Stimulated activated CD4-positive, alpha-beta T cell treated with anti-CD3 and anti-CD28 coated beads, Interleukin-4, amount 100 ng/mL, for 1 hour (primary cell): Measurements from ENCODE around the gene WDR70.
"Not testable (repeated sequence)": the region's sequence is repeated elsewhere in the genome, so short reads cannot be mapped to it uniquely, and the experiment has no call there.

Experiments used
- DNase-seq: peaks from one replicate; pipeline ENCODE4 v3.0.0-alpha.2; 2020

The WDR70 gene

DNA sequence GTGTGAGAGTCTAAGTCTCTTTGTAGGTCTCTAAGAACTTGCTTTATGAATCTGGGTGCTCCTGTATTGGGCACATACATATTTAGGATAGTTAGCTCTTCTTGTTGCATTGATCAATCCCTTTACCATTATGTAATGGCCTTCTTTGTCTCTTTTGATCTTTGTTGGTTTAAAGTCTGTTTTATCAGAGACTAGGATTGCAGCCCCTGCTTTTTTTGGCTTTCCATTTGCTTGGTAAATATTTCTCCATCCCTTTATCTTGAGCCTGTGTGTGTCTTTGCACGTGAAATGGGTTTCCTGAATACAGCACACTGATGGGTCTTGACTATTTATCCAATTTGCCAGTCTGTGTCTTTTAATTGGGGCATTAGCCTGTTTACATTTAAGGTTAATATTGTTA, 275.4 kb downstream of the WDR70 start:
- not testable (repeated sequence) for DNase-seq

DNA sequence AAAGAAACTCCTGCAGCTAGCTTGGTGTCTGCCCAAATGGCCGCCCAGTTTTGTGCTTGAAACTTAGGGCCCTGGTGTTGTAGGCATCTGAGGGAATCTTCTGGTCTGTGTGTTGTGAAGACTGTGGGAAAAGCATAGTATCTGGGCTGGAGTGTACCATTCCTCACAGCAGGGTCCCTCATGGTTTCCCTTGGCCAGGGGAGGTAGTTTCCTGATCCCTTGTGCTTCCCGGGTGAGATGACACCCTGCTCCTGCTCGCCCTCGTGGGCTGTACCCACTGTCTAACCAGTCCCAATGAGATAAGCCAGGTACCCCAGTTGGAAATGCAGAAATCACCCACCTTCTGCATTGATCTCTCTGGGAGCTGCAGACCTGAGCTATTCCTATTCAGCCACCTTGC, 277.9 kb downstream of the WDR70 start:
- no peak for DNase-seq

DNA sequence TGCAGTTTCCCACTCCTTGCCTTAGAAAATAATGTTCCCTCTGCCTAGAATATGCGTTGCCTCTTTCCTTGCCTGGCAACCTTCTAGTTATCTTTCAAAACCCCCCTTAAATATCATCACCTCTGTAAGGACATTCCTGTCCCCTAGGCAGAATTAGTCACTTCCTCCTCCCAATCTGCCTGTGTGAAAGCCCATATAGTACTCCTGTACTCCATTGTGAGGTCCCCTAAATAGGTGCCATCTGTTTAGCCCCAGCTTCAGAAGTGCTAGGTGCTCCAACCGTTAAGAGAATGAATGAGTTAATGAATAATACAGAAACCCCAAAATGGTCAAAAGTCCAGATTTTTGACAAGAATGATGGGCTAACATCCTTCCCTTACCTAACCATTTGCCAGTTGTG, 279.3 kb downstream of the WDR70 start:
- no peak for DNase-seq

DNA sequence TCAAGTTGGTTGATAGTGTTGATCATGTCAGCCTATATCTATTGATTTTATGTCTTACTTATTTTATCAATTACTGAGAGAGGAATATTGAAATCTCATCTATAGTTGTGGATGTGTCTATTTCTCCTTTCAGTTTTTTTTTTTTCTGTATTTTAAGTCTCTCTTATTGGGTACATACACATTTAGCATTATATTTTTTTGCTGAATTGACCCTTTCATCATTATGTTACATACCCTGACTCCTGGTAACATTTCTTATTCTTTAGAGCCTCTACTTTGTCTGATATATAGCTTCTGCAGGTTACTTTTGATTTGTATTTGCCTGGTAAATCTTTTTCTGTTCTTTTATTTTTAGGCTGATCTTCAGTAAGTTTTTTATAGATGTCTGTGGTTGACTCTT, 281.2 kb downstream of the WDR70 start:
- DNase-seq = no peak

DNA sequence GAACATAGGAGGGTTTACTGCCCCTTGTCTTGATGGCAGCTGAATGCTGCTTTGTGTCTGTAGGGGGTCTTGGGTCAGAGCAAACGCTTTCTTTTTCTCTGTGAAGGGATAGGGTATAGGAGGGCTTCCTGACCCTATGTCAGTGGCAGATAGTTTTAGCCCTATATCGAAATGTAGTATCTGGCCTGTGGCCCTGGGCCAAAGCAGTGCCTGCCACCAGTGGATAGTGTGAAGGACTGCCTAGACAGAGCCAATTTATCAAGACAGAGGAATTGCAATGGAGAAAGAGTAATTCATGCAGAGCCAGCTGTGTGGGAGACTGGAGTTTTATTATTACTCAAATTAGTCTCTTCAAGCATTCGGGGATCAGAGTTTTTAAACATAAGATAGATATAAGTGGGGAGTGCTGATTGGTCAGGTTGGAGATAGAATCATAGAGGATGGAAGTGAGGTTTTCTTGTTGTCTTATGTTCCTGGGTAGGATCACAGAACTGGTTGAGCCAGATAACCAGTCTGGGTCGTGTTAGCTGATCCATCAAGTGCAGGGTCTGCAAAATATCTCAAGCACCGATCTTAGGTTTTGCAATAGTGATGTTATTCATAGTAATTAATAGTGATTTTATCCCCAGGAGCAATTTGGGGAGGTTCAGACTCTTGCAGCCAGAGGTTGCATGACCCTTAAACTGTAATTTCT, 282.3 kb downstream of the WDR70 start:
- DNase-seq = no peak

DNA sequence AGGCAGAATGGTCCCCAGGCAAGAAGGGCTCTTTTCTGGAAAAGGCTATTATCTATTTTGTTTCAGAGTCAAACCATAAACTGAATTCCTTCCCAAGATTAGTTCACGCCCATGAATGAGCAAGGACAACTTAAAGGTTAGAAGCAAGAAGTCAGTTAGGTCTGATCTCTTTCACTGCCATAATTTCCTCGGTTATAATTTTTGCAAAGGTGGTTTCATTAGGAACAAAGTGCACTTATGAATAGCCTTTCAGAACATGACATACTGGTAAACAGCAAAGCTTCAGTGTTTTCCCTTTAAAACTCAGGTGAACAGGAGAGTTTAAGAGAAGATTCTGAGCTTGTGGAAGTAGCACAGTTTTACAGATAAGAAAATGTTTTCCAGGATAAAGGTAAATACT, 282.8 kb downstream of the WDR70 start:
- no peak for DNase-seq

DNA sequence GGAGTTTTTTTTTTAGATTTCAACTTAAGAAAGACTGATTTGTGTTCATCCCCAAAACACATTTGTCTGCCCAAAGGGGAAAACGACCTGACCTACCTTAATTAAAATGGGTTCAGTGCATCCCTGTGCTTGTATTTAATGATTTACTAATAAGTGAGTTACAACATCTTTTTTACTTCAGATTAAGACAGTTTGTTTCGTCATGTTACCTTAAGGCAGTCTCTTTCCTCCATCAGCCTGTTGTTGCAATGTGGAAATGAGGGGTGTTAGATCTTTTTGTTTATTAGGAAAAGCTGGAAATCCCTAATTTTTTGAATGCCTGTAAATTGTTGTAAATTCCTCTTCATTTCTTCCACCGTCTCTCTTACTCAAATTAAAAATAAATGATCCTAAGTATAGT, 283.2 kb downstream of the WDR70 start:
- no peak for DNase-seq

DNA sequence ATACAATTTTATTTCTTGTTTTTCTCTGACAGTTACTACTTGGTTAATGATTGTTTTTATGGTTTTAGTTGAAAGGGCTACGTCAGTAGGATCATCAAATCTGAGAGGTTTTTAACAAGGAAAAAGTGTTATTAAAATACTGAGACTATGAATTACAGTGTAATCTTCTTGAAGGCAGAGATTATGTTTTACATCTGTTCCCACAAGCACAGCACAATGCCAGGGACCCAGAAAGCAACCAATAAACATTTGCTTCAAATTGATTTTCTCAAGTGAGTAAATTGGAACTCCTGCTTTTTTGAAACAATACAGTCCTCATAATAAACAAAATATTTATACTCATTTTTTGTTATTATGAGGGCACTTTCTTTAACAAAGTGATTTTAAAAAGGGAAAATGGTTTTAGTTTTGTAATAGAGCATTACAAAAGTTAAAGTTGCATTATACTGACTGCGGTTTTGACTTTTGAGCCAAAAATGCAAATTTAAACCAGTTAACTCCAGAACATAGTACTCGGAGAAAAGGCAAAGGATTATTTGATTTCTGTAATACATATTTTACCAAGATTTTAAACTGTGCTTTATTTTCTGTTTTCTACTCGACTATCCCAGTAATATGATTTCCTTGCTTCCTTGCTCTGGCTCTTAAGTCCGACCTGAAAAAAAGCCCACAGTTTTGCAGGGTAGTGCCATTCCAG, 283.8 kb downstream of the WDR70 start:
- no peak for DNase-seq

DNA sequence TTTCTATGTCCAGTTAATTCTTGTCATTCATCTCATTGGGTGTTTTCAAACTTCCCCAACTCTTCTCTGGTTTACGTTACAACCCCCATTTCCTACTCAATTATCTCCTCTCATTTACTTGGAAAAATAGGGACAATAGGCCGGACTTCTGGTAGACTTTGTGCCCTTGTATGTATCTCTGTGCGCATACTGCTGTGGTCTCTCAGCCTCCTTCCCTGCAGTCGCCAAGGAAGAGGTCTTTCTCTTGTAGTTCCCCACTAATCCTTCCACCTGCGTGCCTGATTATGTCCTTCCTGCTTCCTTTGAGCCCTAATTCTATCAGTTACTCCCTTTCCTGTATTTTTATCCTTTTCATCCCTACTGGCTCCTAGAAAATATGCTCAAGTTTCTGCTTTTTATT, 284.4 kb downstream of the WDR70 start:
- DNase-seq = no peak

DNA sequence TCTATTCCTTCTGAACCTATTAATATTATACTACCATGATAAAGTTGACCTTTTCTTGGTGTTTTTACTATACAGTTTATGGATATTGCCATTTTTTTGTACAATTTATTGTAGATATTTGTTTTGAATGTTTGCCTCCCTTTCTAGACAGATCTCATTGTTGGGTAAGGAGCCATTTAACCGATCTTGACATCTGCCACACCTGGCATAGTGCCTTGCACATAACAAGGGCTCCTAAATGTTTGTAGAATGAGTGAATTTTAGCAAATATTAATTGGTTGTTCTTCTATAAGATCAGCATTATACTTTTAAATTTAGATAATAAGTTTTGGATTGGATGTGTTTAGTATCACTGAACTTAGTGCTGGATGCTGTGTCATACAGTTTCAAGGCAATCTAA, 285.4 kb downstream of the WDR70 start:
- DNase-seq = no peak

DNA sequence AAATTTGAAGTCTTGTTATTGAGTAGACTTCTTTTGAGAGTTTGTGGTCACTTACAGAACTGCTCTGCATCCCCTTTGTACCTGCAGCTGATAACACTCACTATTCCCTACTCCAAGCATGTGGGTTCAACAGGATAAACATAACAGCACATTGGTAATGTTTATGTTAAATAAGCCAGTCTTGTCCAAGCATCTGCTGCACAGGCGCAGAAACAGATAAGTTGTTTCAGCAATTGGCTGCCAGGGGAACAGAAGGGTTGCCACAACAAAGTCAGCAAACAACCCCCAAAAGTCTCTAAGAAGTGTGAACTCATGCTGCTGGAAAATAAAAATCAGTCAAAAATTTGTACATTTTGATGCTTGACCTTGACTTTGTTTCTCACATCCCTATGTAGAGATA, 286.2 kb downstream of the WDR70 start:
- no peak for DNase-seq

DNA sequence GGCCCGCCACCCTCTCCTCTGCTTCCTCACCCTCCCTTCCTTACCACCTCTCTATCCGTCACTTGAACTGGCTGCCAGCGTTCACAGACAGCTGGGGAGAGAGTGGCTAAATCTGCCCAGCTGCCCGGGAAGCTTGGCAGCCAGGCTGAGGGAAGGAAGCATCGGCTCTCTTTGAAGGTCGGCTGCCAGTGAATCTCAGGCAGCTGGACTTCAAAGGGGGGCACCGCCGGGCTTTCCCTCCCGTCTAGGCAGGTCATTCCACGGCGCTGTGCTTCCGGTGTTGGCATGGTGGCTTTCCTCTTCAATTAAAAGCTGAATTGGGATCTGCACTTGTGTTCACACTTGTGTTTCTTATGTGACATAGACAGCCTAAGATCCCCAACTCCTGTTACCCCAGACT, 286.8 kb downstream of the WDR70 start:
- no peak for DNase-seq

DNA sequence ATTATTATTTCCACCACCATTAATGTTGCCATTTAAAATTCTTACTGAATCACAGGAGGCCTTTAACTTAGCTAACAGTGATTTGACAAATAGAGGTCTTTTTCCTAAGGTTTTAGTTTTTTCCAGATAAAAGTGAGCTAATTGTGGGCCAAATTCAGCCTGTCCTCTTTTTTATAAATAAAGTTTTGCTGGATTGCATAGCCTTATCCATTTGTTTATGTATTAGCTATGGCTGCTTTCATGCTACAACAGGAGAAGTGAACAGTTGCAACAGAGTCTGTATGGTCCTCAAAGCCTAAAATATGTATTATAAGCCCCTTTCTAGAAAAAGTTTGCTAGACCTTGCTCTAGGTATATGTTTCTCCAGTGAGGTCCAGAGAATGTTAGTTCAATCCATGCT, 288.3 kb downstream of the WDR70 start:
- no peak for DNase-seq

DNA sequence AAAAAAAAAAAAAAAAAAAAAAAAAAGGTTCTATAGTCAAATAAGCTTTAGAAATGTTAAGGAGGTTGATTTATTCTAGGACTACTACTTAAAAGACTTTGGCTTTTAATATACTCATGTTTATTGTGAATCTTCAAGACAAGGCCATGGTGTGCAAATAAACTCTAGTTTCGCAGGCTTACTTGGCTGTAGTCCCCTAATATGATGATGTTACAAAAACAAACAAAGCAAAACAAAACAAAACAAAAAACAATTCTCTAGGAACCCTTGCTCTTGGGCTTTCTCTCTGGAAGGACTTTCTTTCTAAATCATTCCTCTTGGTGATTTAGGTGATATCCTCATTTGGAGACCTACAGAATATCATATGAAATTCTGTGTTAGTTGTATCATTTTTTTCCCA, 288.7 kb downstream of the WDR70 start:
- no peak for DNase-seq

DNA sequence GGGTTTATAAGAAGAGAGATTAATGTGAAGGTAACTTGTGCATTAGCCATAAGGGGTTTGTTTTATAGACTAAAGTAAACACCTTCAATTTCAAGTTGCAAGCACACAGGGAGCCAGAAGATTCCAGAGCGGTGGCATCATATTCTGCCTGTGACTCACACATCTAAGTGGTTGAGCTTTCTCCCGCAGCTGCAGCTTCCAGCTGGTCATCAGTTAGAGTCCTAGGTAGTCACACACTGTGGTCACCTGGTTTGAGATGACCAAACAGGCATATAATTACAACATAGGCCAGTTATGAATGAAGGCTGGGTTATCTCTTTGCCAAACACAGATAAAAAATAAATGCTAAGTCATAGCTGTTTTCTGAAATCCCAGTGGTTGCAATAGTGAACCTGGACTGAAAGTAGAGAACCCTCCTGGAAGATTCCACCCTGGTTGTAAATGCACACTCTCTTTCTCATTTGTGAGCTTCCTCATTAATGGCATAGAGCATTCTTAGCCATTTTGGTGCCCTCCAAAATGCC, 289.5 kb downstream of the WDR70 start:
- no peak for DNase-seq

DNA sequence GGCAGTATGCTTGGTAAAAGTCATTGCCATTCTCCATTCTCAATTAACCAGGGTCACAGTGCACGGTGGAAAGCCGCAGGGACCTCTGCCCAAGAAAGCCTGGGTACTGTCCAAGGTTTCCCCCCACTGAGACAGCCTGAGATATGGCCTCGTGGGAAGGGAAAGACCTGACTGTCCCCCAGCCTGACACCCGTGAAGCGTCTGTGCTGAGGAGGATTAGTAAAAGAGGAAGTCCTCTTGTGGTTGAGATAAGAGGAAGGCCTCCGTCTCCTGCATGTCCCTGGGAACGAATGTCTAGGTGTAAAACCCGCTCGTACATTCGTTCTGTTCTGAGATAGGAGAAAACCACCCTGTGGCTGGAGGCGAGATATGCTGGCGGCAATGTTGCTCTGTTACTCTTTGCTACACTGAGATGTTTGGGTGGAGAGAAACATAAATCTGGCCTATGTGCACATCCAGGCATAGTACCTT, 293.0 kb downstream of the WDR70 start:
- not testable (repeated sequence) for DNase-seq

DNA sequence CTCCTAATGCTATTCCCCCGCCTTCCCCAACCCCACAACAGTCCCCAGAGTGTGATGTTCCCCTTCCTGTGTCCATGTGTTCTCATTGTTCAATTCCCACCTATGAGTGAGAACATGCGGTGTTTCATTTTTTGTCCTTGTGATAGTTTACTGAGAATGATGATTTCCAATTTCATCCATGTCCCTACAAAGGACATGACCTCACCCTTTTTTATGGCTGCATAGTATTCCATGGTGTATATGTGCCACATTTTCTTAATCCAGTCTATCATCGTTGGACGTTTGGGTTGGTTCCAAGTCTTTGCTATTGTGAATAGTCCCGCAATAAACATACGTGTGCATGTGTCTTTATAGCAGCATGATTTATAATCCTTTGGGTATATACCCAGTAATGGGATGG, 295.2 kb downstream of the WDR70 start:
- DNase-seq = not testable (repeated sequence)

DNA sequence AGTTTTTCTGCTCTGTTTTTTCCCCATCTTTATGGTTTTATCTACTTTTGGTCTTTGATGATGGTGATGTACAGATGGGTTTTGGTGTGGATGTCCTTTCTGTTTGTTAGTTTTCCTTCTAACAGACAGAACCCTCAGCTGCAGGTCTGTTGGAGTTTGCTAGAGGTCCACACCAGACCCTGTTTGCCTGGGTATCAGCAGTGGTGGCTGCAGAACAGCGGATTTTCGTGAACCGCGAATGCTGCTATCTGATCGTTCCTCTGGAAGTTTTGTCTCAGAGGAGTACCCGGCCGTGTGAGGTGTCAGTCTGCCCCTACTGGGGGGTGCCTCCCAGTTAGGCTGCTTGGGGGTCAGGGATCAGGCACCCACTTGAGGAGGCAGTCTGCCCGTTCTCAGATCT, 300.2 kb downstream of the WDR70 start:
- DNase-seq = not testable (repeated sequence)

DNA sequence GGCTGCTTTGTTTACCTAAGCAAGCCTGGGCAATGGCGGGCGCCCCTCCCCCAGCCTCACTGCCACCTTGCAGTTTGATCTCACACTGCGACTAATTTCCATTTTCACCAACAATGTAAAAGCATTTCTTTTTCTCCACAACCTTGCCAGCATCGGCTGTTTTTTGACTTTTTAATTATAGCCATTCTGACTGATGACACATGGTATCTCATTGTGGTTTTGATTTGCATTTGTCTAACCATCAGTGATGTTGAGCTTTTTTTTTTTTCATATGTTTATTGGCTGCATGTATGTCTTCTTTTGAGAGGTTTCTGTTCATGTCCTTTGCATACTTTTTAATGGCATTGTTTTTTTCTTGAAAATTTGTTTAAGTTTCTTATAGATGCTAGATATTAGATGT, 300.8 kb downstream of the WDR70 start:
- DNase-seq = not testable (repeated sequence)

DNA sequence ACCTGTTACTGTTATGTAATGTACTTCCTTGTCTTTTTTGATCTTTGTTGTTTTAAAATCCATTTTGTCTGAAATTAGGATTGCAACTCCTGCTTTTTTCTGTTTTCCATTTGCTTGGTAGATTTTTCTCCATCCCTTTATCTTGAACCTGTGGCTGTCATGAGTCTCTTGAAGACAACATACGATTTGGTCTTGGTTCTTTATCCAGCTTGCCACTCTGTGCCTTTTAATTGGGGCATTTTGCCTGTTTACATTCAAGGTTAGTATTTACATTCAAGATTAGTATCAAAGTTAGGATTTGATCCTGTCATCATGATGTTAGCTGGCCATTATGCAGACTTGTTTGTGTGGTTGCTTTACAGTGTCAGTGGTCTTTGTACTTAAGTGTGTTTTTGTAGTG, 304.0 kb downstream of the WDR70 start:
- no peak for DNase-seq

DNA sequence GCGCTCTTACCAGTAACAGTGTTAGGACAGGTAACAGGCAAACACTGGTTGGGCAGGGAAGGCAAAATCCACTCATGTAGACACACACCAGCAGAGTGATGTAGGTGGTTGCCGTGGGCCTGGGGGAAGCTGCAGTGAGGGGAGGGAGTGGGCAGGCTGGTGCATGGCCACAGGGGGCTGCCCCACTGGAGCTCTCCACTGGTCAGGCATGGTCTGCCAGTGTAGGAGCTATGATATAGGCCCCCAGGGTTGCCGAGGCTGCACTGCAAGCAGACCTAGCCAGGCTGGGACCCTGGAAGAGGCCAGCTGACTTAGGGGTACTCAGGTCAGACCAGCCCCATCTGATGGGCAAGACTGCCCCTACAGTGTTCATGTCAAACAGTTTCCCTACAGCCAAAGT, 306.1 kb downstream of the WDR70 start:
- no peak for DNase-seq

DNA sequence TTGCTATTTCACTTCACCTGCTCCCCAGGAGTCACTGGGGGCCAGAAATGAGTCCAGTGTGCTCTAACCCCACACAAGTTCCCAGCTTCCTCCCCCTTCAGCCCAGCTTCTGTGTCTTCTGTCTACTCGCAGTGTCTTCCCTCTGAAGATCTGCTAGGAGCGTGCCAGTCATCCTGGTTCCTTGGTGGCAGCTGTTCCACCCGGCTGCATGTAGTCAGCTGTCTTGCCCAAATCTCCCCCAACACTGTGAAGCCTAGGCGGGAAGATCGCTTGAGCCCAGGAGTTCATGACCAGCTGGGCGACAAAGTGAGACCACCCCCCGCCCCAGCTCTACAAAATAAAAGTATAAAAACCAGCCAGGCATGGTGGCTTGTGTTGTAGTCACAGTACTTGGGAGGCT, 306.7 kb downstream of the WDR70 start:
- no peak for DNase-seq

DNA sequence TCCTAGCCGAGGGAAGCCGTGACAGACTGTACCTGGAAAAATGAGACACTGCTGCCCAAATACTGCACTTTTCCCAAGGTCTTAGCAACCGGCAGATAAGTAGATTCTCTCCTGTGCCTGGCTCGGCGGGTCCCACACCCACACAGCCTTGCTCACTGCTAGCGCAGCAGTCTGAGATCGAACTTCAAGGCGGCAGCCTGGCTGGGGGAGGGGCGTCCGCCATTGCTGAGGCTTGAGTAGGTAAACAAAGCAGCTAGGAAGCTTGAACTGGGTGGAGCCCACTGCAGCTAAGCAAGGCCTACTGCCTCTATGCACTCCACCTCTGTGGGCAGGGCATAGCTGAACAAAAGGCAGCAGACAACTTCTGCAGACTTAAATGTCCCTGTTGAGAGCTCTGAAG, 309.8 kb downstream of the WDR70 start:
- DNase-seq = not testable (repeated sequence)

DNA sequence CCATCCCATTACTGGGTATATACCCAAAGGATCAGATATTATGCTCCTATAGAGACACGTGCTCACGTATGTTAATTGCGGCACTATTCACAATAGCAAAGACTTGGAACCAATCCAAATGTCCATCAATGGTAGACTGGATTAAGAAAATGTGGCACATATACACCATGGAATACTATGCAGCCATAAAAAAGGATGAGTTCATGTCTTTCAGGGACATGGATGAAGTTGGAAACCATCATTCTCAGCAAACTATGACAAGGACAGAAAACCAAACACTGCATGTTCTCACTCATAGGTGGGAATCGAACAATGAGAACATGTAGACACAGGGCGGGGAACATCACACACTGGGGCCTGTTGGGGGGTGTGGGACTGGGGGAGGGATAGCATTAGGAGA, 315.2 kb downstream of the WDR70 start:
- DNase-seq = not testable (repeated sequence)

DNA sequence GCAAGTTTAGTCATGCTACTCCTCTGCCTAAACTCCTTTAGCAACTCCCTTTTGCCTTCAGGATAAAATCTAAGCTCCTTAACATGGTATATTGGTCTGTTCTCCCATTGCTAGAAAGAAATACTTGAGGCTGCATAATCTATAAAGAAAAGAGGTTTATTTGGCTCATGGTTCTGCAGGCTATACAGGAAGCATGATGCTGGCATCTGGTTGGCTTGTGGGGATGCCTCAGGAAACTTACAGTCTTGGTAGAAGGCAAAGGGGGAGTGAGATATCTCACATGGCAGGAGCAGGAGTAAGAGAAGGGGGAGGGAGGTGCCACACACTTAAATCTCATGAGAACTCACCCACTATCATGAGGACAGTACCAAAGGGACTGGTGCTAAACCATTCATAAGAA, 315.7 kb downstream of the WDR70 start:
- DNase-seq = no peak
